GM19193 (cell line): Measurements from ENCODE around the gene MUC4.

Source experiments
- POLR2A ChIP-seq: IDR thresholded peaks from 4 replicates; pipeline ENCODE4 v1.6.1; 2011; ENCODE audit not compliant: insufficient read depth, insufficient read length; ENCODE audit errors: extremely low read depth

Gene MUC4

DNA sequence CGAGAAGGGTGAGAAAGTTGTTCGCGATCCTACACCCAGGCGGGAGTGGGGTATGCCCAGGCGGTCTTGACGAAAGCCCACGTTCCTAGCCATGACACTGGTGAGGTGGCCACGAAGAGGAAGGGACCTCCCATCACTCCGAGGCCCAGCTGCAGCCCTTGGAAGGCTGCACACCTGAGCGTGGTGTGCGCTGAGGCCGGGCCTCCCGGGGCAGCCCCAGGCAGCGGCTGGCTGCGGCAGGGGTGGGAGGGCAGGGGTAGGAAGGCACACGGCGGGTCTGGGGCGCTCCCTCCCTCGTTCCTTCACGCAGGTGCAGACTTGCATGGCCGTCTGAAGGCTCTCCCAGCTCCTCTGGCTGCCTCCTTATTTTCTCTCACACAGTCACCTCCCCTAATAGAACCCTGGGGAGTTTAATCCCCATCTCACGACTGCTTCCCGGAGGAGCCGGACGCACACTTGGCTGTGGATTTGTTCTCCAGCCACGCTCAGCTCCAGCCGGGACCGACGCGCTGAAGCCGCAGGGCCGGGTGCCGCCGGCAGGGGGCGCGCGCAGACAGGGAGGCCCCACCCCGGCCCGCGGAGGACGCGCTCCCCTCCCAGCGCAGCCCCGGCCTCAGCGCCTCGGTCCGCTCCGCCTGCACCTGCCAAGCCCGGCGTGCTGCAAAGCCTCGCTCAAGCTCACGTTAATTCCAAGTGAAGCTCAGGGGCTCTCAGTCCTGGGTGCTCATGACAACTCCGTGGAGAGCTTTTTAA is 37.8 kb upstream of the MUC4 start:
- TF ChIP-seq POLR2A: no peak

DNA sequence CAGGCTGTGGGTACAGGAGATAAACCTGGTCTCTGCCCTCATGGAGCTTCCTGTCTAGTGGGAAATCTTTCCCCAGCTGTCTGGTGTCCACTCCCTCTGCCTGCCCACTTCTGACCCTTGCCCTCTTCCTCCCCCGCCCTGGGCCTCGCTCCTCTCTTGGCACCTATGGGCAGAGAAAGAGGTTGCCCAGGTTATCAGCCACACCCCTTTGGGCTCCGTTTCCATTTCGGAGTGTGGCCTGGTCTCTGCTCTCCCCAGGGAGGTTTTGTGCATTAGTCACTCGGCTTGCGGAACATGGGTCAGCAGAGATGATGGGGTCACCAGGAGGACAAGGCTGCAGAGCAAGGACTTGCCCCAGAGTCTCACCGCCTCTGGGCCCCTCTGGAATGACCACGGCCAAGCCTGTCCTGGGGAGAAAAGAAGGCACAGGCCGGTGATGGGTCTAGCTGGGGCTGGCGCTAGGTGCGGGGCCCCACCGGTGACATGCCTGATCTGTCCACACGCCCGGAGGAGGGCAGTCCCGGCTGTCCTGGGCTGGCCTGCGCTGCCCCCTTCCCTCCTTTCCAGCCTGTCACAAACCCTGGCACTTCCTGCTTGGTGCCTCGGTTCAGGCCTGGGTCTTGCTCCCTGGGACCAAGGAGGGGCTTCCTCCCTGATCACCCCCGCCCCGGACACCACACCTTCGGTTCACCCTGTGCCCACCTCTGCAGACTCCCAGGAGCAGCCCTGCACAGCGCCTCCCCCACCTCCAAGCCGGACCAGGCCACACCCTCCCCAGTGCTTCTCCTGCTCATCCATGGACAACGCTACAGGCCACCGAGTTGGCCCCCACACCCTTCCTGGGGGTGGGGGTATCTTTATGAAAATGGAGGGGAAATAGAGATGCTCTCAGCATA is 35.6 kb upstream of the MUC4 start:
- no peak for TF ChIP-seq POLR2A

DNA sequence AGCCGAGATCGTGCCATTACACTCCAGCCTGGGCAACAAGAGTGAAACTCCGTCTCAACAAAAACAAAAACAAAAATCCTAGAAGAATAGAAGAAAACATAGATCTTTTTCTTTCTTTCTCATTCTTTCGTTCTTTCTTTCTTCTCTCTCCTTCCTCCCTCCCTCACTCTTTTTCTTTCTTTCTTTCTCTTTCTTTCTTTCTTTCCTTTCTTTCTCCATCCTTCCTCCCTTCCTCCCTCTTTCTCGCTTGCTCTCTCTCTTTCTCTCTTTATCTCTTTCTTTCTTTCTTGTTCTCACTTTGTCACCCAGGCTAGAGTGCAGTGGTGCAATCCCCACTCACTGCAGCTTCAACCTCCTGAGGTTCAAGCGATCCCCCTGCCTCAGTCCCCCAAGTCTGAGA is 33.8 kb upstream of the MUC4 start:
- TF ChIP-seq POLR2A: no peak

GRCh38 chr3:195844671-195845218 is 33.0 kb upstream of the MUC4 start:
- no peak for TF ChIP-seq POLR2A

GRCh38 chr3:195839260-195840010 is 27.7 kb upstream of the MUC4 start:
- no peak for TF ChIP-seq POLR2A

DNA sequence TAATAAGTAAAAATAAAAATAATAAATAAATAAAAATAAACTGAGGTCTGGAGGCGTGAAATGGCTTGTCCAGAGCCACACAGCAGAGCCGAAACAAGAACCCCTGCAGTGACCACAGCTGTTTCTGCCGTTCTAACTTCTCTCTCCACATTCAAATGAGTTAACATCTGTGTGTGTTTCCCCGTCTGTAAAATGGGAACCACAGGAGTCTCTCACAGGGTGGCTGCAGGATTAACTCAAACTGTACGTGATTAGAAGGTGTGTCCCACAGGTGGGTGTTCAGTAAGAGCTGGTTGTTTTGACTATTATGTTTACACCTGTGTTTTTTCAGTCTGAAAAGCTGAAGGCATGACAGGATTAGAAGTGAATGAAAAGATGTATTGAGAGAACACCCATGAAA is 27.0 kb upstream of the MUC4 start:
- TF ChIP-seq POLR2A: no peak

- no peak for TF ChIP-seq POLR2A
These were observed 24.9 kb upstream of the MUC4 start for GRCh38 chr3:195836476-195837135.

GRCh38 chr3:195835791-195836190 is 24.1 kb upstream of the MUC4 start:
- no peak for TF ChIP-seq POLR2A

DNA sequence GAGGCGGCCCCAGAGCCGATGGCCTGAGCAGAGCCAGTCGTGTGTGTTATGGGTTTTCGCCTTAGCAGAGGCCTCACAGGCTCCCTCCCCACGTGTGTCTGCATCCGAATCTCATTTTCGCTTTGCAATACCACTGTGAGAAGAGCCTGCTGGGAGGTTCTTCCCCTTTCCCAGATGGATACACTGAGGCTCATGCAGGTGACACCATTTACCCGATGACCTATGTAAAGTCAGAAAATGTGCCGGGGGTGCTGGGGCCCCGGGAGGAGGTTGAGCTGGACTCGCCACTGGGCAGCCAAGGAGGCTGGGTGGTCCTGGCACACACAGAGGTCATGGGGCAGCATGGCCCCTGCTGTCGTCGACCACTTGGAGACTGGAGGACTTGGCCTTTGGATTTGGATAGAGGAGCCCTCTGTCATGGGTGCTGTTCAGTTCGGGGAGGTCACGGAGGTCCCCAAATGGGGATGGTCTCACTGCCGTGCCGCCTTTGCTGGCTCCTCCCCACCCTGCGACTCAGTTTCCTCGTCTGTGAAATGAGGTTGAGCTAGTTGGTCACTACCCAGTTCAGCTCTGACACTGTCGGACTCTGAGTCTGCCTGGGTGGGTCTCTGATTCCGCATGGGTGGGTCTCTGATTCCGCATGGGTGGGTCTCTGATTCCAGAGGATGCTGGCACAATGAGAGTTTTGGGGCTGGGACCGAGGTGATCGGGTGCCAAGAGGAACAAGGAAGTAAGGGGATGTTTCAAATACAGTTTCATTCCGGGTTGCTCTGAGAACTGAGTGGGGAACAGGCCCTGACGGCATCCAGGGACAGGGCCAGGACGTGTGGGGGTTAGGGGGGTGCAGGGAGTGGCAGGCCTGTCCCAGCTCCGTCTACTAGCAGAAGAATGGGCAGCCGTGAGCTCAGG is 23.2 kb upstream of the MUC4 start:
- TF ChIP-seq POLR2A: no peak

DNA sequence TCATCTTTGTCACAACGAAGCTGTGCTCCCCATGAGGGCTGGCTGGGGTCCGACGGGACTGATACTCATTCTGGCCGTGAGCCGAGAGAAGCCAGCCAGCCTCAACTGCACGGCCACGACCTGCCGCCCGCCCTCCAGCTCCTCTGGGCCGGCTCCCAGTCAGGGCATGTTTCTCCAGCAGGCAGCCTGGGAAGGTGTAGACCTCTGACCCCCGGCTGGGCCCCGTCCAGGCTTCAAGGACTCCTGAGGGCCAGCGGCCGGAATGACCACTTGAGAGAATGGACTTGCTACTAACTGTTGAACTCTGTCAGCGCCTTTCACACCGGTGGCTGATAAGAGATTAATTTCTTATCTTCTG is 18.1 kb upstream of the MUC4 start:
- TF ChIP-seq POLR2A: no peak

- no peak for TF ChIP-seq POLR2A
These were observed 17.0 kb upstream of the MUC4 start for GRCh38 chr3:195828762-195829161.

GRCh38 chr3:195825857-195826804 is 14.4 kb upstream of the MUC4 start:
- no peak for TF ChIP-seq POLR2A
